Esophagus (tissue), 2 donors: ENCODE data around the gene TENM4. TPM values are rescaled to one million over a fixed set of nuclear protein-coding genes. Genes with fewer than 3 reads are reported as not detected.

Source experiments
- H3K27ac ChIP-seq, 2 donors: one replicate each; pipeline ENCODE4 v1.5.1; 2013; ENCODE audit warnings: low read depth in 2 of 2, mild to moderate bottlenecking in 2 of 2, inconsistent platforms in 1 of 2, low read length in 1 of 2, moderate library complexity in 1 of 2
- H3K27me3 ChIP-seq, 2 donors: one replicate each; pipeline ENCODE4 v1.6.1; 2013; ENCODE audit warnings: low read length in 2 of 2, control low read depth in 1 of 2, mild to moderate bottlenecking in 1 of 2; ENCODE audit not compliant: insufficient read depth in 2 of 2, control insufficient read depth in 1 of 2
- H3K36me3 ChIP-seq, 2 donors: one replicate each; pipeline ENCODE4 v1.6.1; 2013; ENCODE audit warnings: low read length in 1 of 2; ENCODE audit not compliant: control insufficient read depth in 2 of 2, insufficient read depth in 2 of 2
- H3K4me1 ChIP-seq, 2 donors: one replicate each; pipeline ENCODE4 v1.6.1; 2013; ENCODE audit warnings: low read length in 1 of 2; ENCODE audit not compliant: control insufficient read depth in 2 of 2, insufficient read depth in 2 of 2
- H3K4me3 ChIP-seq, 2 donors: one replicate each; pipeline ENCODE4 v1.5.1; 2013; ENCODE audit warnings: low read length in 2 of 2, mild to moderate bottlenecking in 2 of 2, low read depth in 1 of 2, moderate library complexity in 1 of 2
- H3K9me3 ChIP-seq, 2 donors: one replicate each; pipeline ENCODE4 v1.6.1; 2013; ENCODE audit warnings: mild to moderate bottlenecking in 2 of 2, low read depth in 1 of 2, low read length in 1 of 2, moderate library complexity in 1 of 2; ENCODE audit not compliant: control insufficient read depth in 2 of 2, insufficient read depth in 1 of 2
- WGBS, 2 donors: extraction: QIAGEN DNeasy Blood & Tissue Kit; methylation state at CpG; one replicate each; pipeline ENCODE4 v1.1.7; 2013; 5-methylcytosine and 5-hydroxymethylcytosine counted together
- polyA plus RNA-seq, 2 donors: library from polyadenylated mRNA; stranded (reverse); fragments of 200-250 nt; gene quantifications; one replicate each; pipeline ENCODE4 v1.2.3, GENCODE V29; 2013
- donor health status: healthy with polysubstance abuse.
- donor health status: Bipolar disorder and iron deficiency.

TENM4 gene
- polyA plus RNA-seq, 2 donors = 1.3 to 4.1 TPM

GRCh38 chr11:78731027-78731426 is 709.8 kb downstream of the TENM4 start:
- WGBS, 2 donors = 85 to 86% methylated on average over 5 of the region's 5 CpGs
- no peaks in the 10 kb centered on the region for H3K36me3 ChIP-seq
- H3K27ac ChIP-seq = no peak overlapping the region
- no peaks in the 10 kb centered on the region for H3K9me3 ChIP-seq
- no peaks in the 10 kb centered on the region for H3K27me3 ChIP-seq
- H3K4me3 ChIP-seq = no peak overlapping the region
- no peaks in the 10 kb centered on the region for H3K4me1 ChIP-seq

GRCh38 chr11:78730267-78730824 is 710.5 kb downstream of the TENM4 start:
- H3K4me3 ChIP-seq = no peak overlapping the region
- no peaks in the 10 kb centered on the region for H3K27me3 ChIP-seq
- H3K36me3 ChIP-seq = no peaks in the 10 kb centered on the region
- H3K4me1 ChIP-seq = no peaks in the 10 kb centered on the region
- no peaks in the 10 kb centered on the region for H3K9me3 ChIP-seq
- H3K27ac ChIP-seq = no peak overlapping the region
- WGBS, 2 donors = 72 to 79% methylated on average over 8 of the region's 8 CpGs

GRCh38 chr11:78727816-78728215 is 713.0 kb downstream of the TENM4 start:
- Histone ChIP-seq H3K9me3 (no peaks in the 10 kb centered on the region), H3K36me3 (no peaks in the 10 kb centered on the region), H3K27ac (no peak overlapping the region), H3K27me3 (no peaks in the 10 kb centered on the region), H3K4me3 (no peak overlapping the region), H3K4me1 (no peaks in the 10 kb centered on the region)
- 61 to 71% methylated on average over 5 of the region's 5 CpGs for WGBS, 2 donors

GRCh38 chr11:78725200-78725599 is 715.6 kb downstream of the TENM4 start:
- Histone ChIP-seq H3K4me3 (no peak overlapping the region), H3K36me3 (no peaks in the 10 kb centered on the region), H3K9me3 (no peaks in the 10 kb centered on the region), H3K27ac (no peak overlapping the region), H3K27me3 (no peaks in the 10 kb centered on the region), H3K4me1 (peaks cover 0 to 2% of the 10 kb centered on the region in 2 donors)
- WGBS, 2 donors = 91 to 94% methylated on average over 5 of the region's 5 CpGs

- Histone ChIP-seq H3K36me3 (no peaks in the 10 kb centered on the region), H3K9me3 (no peaks in the 10 kb centered on the region), H3K27ac (no peak overlapping the region), H3K4me1 (peaks cover 0 to 2% of the 10 kb centered on the region in 2 donors), H3K4me3 (no peak overlapping the region), H3K27me3 (no peaks in the 10 kb centered on the region)
- 96% methylated on average over 5 of the region's 5 CpGs for WGBS, 2 donors
Observed at GRCh38 chr11:78722786-78723185, 718.0 kb downstream of the TENM4 start.

GRCh38 chr11:78720281-78720989 is 720.4 kb downstream of the TENM4 start:
- Histone ChIP-seq H3K27me3 (no peaks in the 10 kb centered on the region), H3K4me1 (peaks cover 0 to 2% of the 10 kb centered on the region in 2 donors), H3K36me3 (no peaks in the 10 kb centered on the region)

GRCh38 chr11:78717041-78717440 is 723.8 kb downstream of the TENM4 start:
- Histone ChIP-seq H3K4me1 (no peaks in the 10 kb centered on the region), H3K27me3 (no peaks in the 10 kb centered on the region), H3K36me3 (no peaks in the 10 kb centered on the region), H3K9me3 (no peaks in the 10 kb centered on the region), H3K4me3 (no peak overlapping the region), H3K27ac (no peak overlapping the region)

More at GRCh38 chr11:78720281-78720989, 720.4 kb downstream of the TENM4 start:
- Histone ChIP-seq H3K27ac (no peak overlapping the region), H3K9me3 (no peaks in the 10 kb centered on the region), H3K4me3 (no peak overlapping the region)

- 47 to 62% methylated on average over 8 of the region's 8 CpGs for WGBS, 2 donors
- no peaks in the 10 kb centered on the region for H3K4me1 ChIP-seq
- no peaks in the 10 kb centered on the region for H3K9me3 ChIP-seq
- H3K4me3 ChIP-seq = no peak overlapping the region
- H3K27ac ChIP-seq = no peak overlapping the region
- no peaks in the 10 kb centered on the region for H3K36me3 ChIP-seq
- no peaks in the 10 kb centered on the region for H3K27me3 ChIP-seq
Observed at GRCh38 chr11:78715639-78716311, 725.1 kb downstream of the TENM4 start.

GRCh38 chr11:78714539-78714938 is 726.3 kb downstream of the TENM4 start:
- Histone ChIP-seq H3K4me1 (no peaks in the 10 kb centered on the region), H3K4me3 (no peak overlapping the region), H3K36me3 (no peaks in the 10 kb centered on the region), H3K9me3 (no peaks in the 10 kb centered on the region), H3K27me3 (no peaks in the 10 kb centered on the region), H3K27ac (no peak overlapping the region)
- 57 to 61% methylated on average over 3 of the region's 3 CpGs for WGBS, 2 donors

GRCh38 chr11:78711735-78712134 is 729.1 kb downstream of the TENM4 start:
- Histone ChIP-seq H3K27me3 (no peaks in the 10 kb centered on the region), H3K4me1 (no peaks in the 10 kb centered on the region), H3K9me3 (no peaks in the 10 kb centered on the region), H3K27ac (no peak overlapping the region), H3K36me3 (no peaks in the 10 kb centered on the region), H3K4me3 (no peak overlapping the region)
- 91 to 93% methylated on average over 3 of the region's 3 CpGs for WGBS, 2 donors
